ENCODE results near the gene AGBL4. TPM values are rescaled to one million over a fixed set of nuclear protein-coding genes. Genes with fewer than 3 reads are reported as not detected.

AGBL4 gene
- polyA plus RNA-seq, 3 donors = 0.05 TPM; not detected in 2

DNA sequence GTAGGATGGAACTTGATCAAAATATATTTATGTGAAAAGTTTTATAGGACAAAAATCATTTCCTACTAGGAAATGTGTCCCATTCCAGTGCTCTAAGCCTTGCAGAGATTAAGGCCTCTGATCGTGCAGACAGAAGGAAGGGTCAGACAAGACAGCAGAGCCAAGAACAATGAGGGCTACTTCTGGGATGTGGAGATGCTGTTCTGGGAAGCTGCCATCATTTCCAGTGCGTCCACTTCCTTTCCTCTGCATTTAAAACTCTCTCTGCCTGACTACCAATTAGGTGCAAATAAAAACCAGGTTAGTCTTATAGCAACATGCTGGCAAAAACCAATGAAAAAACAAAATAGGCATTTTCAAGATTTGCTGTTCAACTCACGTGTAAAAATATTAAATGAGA, 1283.1 kb downstream of the AGBL4 start:
- Mint-ChIP-seq H3K4me1 (peaks cover 2% of the 10 kb centered on the region), H3K9me3 (no peaks in the 10 kb centered on the region), H3K27me3 (ENCODE audit: low read depth in 3 of 3) (no peaks in the 10 kb centered on the region), H3K27ac (no peak overlapping the region), H3K36me3 (peaks cover 4 to 8% of the 10 kb centered on the region in 2 donors), H3K4me3 (no peak overlapping the region)
- H3K36me3 ChIP-seq (replicated peaks in 1 of 2; ENCODE audit: control insufficient read depth in 1 of 2, insufficient read depth in 2 of 2, low read length in 2 of 2) = no peaks in the 10 kb centered on the region
- no peaks in the 10 kb centered on the region for H3K4me1 ChIP-seq (ENCODE audit: control insufficient read depth in 1 of 2, insufficient read depth in 2 of 2, low read length in 2 of 2)
- no peak overlapping the region for H2AFZ ChIP-seq (ENCODE audit: insufficient read depth, low read depth, low read length, poor library complexity, severe bottlenecking)
- H3K27ac ChIP-seq (ENCODE audit: low read depth in 1 of 2, low read length in 2 of 2) = no peak overlapping the region
- TF ChIP-seq, protein P1, sequence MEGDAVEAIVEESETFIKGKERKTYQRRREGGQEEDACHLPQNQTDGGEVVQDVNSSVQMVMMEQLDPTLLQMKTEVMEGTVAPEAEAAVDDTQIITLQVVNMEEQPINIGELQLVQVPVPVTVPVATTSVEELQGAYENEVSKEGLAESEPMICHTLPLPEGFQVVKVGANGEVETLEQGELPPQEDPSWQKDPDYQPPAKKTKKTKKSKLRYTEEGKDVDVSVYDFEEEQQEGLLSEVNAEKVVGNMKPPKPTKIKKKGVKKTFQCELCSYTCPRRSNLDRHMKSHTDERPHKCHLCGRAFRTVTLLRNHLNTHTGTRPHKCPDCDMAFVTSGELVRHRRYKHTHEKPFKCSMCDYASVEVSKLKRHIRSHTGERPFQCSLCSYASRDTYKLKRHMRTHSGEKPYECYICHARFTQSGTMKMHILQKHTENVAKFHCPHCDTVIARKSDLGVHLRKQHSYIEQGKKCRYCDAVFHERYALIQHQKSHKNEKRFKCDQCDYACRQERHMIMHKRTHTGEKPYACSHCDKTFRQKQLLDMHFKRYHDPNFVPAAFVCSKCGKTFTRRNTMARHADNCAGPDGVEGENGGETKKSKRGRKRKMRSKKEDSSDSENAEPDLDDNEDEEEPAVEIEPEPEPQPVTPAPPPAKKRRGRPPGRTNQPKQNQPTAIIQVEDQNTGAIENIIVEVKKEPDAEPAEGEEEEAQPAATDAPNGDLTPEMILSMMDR (IDR thresholded peaks at IDR 0.05) = no peak
- DNase-seq = no peak
- no peaks in the 10 kb centered on the region for H3K27me3 ChIP-seq (ENCODE audit: control insufficient read depth in 2 of 2, insufficient read depth in 2 of 2, low read length in 2 of 2)
- H3K79me2 ChIP-seq (ENCODE audit: insufficient read depth, low read length) = no peaks in the 10 kb centered on the region
- H3K4me2 ChIP-seq (replicated peaks; ENCODE audit: extremely low read depth, low read length, poor library complexity, severe bottlenecking) = no peak overlapping the region
- no CpG with 5 or more reads among the region's 3 CpGs for WGBS (ENCODE audit: insufficient coverage)
- H3K9ac ChIP-seq (ENCODE audit: insufficient read depth, low read length, poor library complexity, severe bottlenecking) = no peak overlapping the region
- intact Hi-C loops (cut with micrococcal nuclease) = no loop called here
- H3K9me3 ChIP-seq (replicated peaks in 1 of 2; ENCODE audit: control insufficient read depth in 1 of 2, insufficient read depth in 1 of 2, low read length in 2 of 2) = no peaks in the 10 kb centered on the region
- no peaks in the 10 kb centered on the region for H4K20me1 ChIP-seq (ENCODE audit: insufficient read depth, low read length)
- no peak overlapping the region for H3K4me3 ChIP-seq (replicated peaks in 1 of 3; ENCODE audit: low read depth in 2 of 3, low read length in 3 of 3)

DNA sequence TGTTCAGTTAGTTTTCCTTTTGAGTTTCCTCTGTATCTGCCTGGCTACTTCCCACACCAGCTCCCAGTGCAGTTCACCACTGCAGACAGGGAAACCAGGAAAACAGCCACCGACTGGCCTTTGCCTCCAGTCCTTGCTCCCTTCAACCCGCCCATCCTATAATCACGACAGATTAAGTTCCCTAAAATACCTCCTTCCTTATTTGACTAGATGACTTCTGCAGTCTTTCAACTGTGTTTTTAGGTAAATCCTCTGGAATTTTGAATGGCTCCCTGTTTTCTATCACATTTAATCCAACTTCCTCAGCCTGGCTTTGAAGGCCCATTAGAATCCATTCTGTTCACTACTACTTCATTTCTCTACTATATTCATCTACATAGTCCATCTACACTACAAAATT, 1284.7 kb downstream of the AGBL4 start:
- H3K9ac ChIP-seq (ENCODE audit: insufficient read depth, low read length, poor library complexity, severe bottlenecking) = no peak overlapping the region
- Mint-ChIP-seq H3K9me3 (no peaks in the 10 kb centered on the region), H3K4me3 (no peak overlapping the region), H3K4me1 (peaks cover 2% of the 10 kb centered on the region), H3K27me3 (ENCODE audit: low read depth in 3 of 3) (no peaks in the 10 kb centered on the region), H3K36me3 (peaks cover 7 to 14% of the 10 kb centered on the region in 2 donors), H3K27ac (no peak overlapping the region)
- H4K20me1 ChIP-seq (ENCODE audit: insufficient read depth, low read length) = no peaks in the 10 kb centered on the region
- TF ChIP-seq, protein P1 (IDR thresholded peaks at IDR 0.05) = no peak
- H3K4me2 ChIP-seq (replicated peaks; ENCODE audit: extremely low read depth, low read length, poor library complexity, severe bottlenecking) = no peak overlapping the region
- H3K9me3 ChIP-seq (replicated peaks in 1 of 2; ENCODE audit: control insufficient read depth in 1 of 2, insufficient read depth in 1 of 2, low read length in 2 of 2) = no peaks in the 10 kb centered on the region
- H3K27me3 ChIP-seq (ENCODE audit: control insufficient read depth in 2 of 2, insufficient read depth in 2 of 2, low read length in 2 of 2) = no peaks in the 10 kb centered on the region
- intact Hi-C loops (cut with micrococcal nuclease) = no loop called here
- no peaks in the 10 kb centered on the region for H3K36me3 ChIP-seq (replicated peaks in 1 of 2; ENCODE audit: control insufficient read depth in 1 of 2, insufficient read depth in 2 of 2, low read length in 2 of 2)
- H3K79me2 ChIP-seq (ENCODE audit: insufficient read depth, low read length) = no peaks in the 10 kb centered on the region
- H2AFZ ChIP-seq (ENCODE audit: insufficient read depth, low read depth, low read length, poor library complexity, severe bottlenecking) = no peak overlapping the region
- no peak for DNase-seq
- 49% methylated on average over 3 of the region's 3 CpGs for WGBS (ENCODE audit: insufficient coverage)
- H3K4me1 ChIP-seq (ENCODE audit: control insufficient read depth in 1 of 2, insufficient read depth in 2 of 2, low read length in 2 of 2) = no peaks in the 10 kb centered on the region
- no peak overlapping the region for H3K27ac ChIP-seq (ENCODE audit: low read depth in 1 of 2, low read length in 2 of 2)
- H3K4me3 ChIP-seq (replicated peaks in 1 of 3; ENCODE audit: low read depth in 2 of 3, low read length in 3 of 3) = no peak overlapping the region
